Skeletal muscle cell (primary cell): ENCODE results near the gene MGME1.

Experiments used
- DNase-seq: peaks from one replicate; pipeline ENCODE4 v3.0.0-alpha.2; 2010; ENCODE audit warnings: low read depth
- H3K4me3 ChIP-seq: 2 replicates; pipeline ENCODE4 v1.5.1; 2011; ENCODE audit warnings: low read depth, mild to moderate bottlenecking, control low read depth, low read length, moderate library complexity

The MGME1 gene

GRCh38 chr20:17976305-17976704, 7.5 kb downstream of the MGME1 start:
- no peak overlapping the region for H3K4me3 ChIP-seq
- DNase-seq: no peak

DNA sequence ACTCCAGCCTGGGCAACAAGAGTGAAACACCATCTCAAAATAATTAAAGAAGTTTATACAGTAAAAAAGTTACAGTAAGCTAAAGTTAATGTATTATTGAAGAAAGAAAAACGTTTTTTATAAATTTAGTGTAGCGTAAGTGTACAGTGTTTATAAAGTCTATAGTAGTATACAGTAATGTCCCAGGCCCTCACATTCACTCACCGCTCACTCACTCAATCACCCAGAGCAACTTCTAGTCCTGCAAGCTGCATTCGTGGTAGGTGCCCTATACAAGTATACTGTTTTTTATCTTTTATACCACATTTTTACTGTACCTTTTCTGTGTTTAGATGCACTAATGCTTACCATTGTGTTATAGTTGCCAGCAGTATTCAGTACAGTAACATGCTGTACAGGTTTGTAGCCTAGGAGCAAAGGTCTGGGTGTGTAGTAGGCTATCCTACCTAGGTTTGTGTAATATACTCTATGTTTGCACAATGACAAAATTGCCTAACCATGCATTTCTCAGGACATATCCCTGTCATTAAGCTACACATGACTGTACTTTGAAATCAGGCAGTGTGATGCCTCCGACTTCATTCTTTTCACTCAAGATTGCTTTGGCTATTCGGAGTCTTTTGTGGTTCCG, 16.7 kb downstream of the MGME1 start:
- H3K4me3 ChIP-seq: no peak overlapping the region
- no peak for DNase-seq

DNA sequence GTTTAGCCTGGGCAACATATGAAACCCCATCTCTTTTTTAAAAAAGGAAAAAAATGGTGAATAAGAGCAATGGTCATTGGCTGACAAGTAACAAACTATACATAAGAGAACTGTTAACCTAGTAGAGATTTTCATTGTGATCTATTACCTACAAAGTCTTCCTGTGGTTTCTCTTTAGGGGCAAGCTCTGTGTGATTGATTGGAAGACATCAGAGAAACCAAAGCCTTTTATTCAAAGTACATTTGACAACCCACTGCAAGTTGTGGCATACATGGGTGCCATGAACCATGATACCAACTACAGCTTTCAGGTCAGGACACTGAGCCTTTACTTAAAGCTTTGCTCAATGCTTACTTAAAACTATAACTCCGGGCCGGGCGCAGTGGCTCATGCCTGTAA, 19.2 kb downstream of the MGME1 start:
- no peak for DNase-seq
- H3K4me3 ChIP-seq: no peak overlapping the region

DNA sequence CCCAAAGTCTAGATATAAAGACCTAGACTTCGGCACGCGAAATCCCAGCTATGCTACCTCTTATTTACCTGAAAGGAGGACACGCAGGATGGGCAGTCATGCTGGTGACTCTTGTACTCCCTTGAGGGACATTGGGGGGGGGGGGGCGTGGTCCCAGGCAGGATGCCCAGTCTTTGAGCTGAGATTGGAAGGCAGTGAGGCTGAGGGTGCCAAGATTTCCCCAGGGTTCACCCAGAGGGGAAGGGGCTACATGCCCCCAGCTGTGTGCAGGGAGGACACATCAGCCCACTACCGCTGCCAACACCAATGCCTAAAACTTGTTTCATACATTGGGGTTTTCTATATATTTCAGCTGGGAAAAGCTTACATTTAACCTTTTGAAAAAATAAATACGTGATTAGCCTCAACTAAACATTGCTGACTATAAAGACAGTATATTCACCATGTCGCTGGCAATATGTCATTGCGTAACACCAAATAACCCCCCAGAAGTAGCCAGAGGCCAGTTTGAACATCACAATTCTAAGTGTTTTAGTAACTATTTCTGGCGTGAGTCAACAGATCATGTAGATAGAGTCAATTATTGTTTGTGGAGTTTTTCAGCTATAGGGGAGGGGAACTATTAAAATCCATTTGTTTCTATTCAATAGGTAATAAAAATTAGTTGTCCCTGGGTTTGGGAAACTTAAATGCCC, 21.6 kb downstream of the MGME1 start:
- no peak overlapping the region for H3K4me3 ChIP-seq
- no peak for DNase-seq

DNA sequence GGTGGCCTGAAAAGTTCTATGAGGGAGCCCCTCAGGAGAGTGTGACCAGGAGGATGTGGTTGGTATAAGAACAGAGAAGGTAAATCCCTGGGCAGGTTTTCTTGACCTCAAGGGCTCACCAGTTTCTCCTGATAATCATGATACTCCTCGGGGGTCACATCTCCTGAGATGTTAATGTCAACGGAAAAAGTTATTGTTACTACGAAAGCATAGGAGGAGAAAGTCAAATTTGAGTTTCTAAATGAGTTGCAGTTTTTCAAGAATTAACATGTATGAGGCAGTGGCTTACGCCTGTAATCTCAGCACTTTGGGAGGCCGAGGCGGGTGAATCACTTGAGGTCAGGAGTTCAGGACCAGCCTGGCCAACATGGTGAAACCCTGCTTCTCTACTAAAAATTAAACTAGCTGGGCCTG, 23.4 kb downstream of the MGME1 start:
- no peak overlapping the region for H3K4me3 ChIP-seq
- DNase-seq: no peak

DNA sequence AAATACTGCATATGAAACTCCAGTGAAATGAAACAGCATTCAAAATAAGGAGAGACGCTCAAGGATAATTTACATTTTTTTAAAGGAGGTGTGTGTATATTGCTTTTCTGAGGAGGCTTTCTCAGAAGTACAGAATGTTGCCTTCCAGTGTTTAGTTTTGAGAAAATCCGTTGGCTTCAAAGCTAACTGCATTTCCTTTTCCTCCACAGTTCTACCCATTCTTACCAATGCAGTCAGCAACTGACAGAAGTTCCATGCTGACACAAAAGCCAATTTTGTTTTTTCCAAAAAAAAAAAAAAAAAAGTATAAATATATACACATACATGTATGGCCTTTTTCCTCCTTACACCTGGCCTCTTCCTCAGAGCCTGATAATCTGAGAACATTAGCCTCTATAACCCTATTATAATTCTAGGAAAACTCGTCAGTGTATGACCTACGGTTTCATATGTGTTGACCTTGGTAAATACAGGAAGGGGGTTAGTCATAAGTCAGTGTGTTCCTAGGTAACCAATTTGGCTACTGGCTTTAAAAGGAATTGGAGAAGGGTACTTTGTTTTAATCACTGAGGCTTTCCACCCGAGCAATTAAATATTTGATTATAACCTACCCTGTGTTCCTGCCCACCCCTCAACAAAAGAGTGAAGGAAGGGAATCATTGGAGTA, 24.2 kb downstream of the MGME1 start:
- no peak overlapping the region for H3K4me3 ChIP-seq
- no peak for DNase-seq

DNA sequence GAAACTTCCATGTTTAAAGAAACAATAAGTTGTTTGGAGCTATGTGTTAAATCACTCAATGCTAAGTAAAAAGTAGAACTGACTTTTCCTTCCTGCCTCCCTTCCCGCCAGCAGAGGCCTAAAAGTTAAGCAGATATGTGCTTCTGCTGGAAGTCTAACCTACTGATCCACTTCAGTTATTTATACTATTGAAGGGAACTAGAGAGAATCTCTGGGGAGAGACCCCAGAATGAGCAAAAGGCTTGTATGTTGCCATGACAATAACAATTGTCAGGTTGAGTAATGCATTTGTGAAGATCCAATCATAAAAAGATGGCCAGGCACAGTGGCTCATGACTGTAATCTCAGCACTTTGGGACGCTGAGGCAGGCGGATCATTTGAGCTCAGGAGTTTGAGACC, 24.7 kb downstream of the MGME1 start:
- DNase-seq: no peak
- H3K4me3 ChIP-seq: no peak overlapping the region

- DNase-seq: no peak
Measured at GRCh38 chr20:17995967-17996819, 27.4 kb downstream of the MGME1 start.

DNA sequence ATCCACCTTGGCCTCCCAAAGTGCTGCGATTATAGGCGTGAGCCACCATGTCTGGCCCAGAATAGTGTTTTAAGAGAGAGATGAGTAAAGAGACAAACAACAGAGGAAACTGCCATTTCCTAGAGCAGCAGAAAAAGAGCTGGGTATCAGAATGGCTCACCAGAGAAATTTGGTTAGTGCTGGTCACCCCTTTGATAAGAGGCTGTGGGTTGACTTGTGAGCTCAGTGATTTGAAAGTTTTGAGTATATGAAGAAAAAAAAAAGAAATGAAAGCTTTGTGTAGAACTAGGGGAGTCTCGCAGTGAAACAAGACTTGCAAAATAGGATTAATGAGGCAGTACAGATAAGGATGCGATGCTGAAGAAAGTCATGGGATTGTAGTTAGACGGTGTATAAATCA, 29.6 kb downstream of the MGME1 start:
- H3K4me3 ChIP-seq: no peak overlapping the region
- DNase-seq: no peak

More at GRCh38 chr20:17995967-17996819, 27.4 kb downstream of the MGME1 start:
- H3K4me3 ChIP-seq: no peak overlapping the region

GRCh38 chr20:17999566-17999965, 30.7 kb downstream of the MGME1 start:
- H3K4me3 ChIP-seq: no peak overlapping the region
- DNase-seq: no peak

DNA sequence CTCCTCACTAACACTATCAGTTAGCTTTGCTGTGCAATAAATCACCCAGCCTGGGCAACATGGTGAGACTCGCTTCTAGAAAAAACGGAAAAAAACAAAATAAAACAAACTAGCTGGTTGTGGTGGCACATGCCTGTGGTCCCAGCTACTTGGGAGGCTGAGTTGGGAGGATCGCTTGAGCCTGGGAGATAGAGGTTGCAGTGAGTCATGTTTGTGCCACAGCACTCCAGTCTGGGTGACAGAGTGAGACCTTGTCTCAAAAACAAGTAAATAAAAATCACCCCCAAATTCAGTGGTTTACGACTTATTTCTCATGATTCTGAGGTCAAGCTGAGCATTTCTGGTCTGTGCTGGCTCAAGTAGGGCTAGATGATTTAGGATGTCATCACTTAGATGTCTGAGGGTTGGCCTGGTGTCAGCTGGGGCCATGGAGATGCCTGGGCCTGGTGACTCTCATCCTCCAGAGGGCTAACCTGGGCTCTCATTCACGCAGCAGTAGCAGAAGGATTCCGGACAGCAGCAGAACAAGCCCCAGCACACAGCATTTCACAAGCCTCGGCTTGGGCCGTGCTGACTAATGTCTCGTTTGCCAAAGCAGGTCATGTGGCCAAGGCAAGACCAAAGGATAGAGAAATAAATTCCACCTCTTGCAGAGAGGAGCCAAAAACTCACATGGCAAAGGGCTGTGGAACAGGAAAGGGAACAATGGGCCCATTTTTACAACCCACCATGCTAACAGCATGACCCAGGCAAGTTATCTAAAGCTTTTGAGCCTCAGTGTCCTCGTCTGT, 32.5 kb downstream of the MGME1 start:
- no peak overlapping the region for H3K4me3 ChIP-seq
- DNase-seq: peak; percentile 67

GRCh38 chr20:18003897-18004296, 35.1 kb downstream of the MGME1 start:
- no peak for DNase-seq
- no peak overlapping the region for H3K4me3 ChIP-seq

DNA sequence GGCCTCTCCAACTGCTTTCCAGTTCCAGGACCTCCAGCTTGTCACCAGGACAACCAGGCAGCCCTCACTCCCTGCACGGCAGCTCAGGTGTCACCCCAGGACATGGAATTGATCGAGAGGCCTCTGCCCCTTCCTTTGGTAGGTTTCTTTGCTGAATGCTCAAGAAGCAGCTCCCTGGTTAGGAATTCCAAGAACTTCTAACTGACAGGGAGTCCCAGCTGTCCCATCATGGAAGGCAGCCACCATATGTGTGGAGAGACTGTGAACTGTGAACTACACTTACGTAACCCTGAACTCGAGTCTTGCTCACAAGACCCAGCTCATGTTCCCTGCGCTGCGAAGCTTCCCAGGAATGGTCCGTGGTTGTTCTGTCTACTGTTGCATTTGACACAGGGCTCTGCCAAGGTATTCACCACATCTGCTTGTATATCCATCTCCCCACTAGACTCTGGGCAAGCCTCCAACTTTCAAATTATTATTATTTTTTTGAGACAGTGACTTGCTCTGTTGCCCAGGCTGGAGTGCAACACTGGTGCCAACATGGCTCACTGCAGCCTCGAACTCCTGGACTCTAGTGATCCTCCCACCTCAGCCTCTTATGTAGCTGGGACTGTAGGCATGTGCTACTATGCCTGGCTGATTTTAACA, 35.7 kb downstream of the MGME1 start:
- peak; percentile 62 for DNase-seq
- H3K4me3 ChIP-seq: no peak overlapping the region

- no peak for DNase-seq
Measured at GRCh38 chr20:18005170-18005989, 36.6 kb downstream of the MGME1 start.

GRCh38 chr20:18005990-18006364, 37.2 kb downstream of the MGME1 start:
- H3K4me3 ChIP-seq: no peak overlapping the region
- no peak for DNase-seq

More at GRCh38 chr20:18005170-18005989, 36.6 kb downstream of the MGME1 start:
- no peak overlapping the region for H3K4me3 ChIP-seq

- no peak for DNase-seq
- H3K4me3 ChIP-seq: no peak overlapping the region
Measured at GRCh38 chr20:18006684-18007083, 37.9 kb downstream of the MGME1 start.

GRCh38 chr20:18007534-18008292, 38.9 kb downstream of the MGME1 start:
- no peak for DNase-seq

More at GRCh38 chr20:18007534-18008292, 38.9 kb downstream of the MGME1 start:
- H3K4me3 ChIP-seq: no peak overlapping the region
